GM10248 (cell line): ENCODE results near the gene WDR37.

Source experiments
- CTCF ChIA-PET: fragments of 300-600 bp; sonication (Branson Sonifier 250); formaldehyde crosslinking; extraction: SDS; loops from one replicate; lab custom pipeline; 2021; ENCODE audit warnings: antibody characterized with exemption; lab: Yijun Ruan, JAX
- POLR2A ChIA-PET: fragments of 350-650 bp; sonication (Branson Sonifier 250); formaldehyde crosslinking; extraction: SDS; loops from one replicate; lab custom pipeline; 2020; ENCODE audit warnings: antibody characterized with exemption; lab: Yijun Ruan, JAX
- DNase-seq: peaks from one replicate; pipeline ENCODE4 v3.0.0; 2012; ENCODE audit errors: extremely low spot score
- TF ChIP-seq, protein P1 (sequence below): IDR thresholded peaks from 2 replicates; pipeline ENCODE4 v1.5.1; 2012; ENCODE audit warnings: mild to moderate bottlenecking, low read depth; ENCODE audit errors: extremely low read depth, missing control alignments, control extremely low read depth

The WDR37 gene

DNA sequence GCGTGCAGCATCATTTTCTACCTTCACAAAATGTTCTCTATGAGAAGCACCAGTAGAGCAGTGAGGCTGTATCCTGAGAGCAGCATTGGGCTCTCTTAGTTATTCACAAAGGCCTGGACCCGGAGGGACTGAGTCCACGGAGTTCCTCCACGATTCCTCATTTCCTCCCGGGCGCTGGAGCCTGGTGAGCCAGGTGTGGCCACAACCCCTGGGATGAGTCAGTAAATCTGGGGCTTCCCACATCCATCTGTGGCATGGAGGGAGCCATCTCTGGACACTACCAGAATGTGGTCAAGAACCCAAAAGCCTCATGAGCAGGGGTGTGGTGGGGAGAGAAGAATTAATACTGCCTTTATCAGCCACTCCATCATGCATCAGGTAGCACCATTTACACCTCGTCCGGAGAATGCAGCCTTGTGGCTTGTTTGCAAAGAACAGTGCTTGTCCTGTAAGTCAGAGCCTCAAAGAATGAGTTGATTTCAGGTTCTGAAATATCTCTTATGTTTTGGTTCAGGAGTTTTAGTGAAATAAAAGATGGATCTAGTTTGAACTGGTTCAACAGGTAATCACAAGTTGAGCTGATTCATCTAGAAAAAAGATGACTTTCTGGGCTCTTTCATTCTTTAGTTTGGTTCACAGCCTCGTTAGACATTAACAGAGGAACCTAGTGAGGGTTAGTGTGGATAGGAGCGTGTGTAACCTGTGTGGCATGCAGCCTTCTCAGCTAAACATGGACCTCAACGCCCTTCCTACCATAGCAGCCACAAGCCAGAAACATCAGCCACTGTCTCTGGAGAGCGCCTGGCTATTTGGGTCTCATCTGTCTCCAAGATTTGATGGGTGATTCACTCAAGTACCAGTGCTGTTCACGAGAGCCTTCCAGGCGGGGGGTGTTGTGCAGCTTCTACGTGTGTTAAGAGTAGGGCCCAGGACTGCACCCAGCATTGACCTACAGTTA lies 95.2 kb downstream of the WDR37 start:
- POLR2A ChIA-PET, result no interaction called here
- TF ChIP-seq, protein P1, sequence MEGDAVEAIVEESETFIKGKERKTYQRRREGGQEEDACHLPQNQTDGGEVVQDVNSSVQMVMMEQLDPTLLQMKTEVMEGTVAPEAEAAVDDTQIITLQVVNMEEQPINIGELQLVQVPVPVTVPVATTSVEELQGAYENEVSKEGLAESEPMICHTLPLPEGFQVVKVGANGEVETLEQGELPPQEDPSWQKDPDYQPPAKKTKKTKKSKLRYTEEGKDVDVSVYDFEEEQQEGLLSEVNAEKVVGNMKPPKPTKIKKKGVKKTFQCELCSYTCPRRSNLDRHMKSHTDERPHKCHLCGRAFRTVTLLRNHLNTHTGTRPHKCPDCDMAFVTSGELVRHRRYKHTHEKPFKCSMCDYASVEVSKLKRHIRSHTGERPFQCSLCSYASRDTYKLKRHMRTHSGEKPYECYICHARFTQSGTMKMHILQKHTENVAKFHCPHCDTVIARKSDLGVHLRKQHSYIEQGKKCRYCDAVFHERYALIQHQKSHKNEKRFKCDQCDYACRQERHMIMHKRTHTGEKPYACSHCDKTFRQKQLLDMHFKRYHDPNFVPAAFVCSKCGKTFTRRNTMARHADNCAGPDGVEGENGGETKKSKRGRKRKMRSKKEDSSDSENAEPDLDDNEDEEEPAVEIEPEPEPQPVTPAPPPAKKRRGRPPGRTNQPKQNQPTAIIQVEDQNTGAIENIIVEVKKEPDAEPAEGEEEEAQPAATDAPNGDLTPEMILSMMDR, result no peak
- no peak for DNase-seq
- CTCF ChIA-PET, result interaction anchor here (1.0 kb wide), 1 partner anchor 18 kb away, joined by 3 read pairs; no protein-coding TSS in a partner anchor

DNA sequence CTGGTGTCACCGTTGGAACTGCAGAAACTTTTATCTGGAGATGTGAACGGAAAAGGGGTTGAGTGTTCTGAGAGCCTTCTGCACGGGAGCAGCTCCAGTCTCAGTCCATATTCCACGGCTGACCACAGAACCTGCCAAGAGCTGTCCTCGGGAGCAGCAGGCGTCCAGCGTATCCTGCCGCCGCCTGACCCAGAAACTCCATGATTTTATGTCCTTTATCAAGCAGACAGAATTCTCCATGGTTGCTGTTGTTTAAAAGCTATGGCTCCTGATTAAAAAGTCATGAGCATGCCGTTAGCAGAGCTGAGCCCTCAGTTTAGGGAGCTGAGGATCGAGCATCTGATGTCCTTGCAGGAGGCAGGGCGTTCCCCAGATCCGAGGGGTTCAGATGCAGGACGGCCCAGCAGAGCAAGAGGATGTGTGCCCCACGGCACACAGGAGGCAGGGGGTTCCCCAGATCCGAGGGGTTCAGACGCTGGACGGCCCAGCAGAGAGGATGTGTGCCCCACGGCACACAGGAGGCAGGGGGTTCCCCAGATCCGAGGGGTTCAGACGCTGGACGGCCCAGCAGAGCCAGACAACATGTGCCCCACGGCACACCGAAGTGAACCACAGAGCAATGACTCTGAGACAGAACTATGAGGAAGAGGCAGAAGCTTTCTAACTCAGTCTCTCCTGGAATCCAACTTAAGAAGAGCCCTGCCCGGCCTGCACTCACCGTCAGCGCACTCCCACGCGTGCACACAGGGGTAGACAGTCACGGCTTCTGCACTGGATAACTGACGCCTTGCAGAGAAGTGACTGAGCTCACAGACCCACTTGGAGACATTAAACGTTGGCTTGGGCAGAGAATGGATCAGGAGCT lies 96.4 kb downstream of the WDR37 start:
- DNase-seq, result no peak

DNA sequence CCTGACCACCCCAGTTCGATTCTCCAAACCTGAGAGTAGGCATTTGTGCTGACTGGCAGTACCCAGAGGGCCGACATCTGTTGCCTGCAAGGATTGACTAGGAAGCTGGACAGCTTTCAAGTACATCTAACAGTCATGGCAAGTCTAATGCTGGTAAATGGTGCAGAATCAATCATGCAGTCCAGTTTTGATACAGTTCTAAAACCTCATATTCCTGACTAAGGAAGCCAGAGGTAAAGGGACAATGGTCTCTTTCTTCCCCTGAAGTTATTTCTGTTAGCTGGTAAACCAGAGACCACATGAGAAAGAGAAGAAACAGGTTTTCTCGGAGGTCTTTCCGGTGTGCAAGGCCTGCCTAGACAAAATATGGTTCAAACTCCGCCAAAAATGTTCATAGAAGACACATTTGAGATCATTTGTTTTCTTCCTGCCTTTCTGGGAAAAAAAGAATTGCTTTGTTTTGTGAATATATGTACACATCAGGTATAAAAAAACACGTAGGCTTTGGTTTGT lies 97.1 kb downstream of the WDR37 start:
- no peak for DNase-seq
- POLR2A ChIA-PET, result no interaction called here
- TF ChIP-seq, protein P1, result no peak
- CTCF ChIA-PET, result no interaction called here

More for the DNA sequence above, 96.4 kb downstream of the WDR37 start:
- POLR2A ChIA-PET, result no interaction called here
- TF ChIP-seq, protein P1, result no peak
- CTCF ChIA-PET, result no interaction called here

DNA sequence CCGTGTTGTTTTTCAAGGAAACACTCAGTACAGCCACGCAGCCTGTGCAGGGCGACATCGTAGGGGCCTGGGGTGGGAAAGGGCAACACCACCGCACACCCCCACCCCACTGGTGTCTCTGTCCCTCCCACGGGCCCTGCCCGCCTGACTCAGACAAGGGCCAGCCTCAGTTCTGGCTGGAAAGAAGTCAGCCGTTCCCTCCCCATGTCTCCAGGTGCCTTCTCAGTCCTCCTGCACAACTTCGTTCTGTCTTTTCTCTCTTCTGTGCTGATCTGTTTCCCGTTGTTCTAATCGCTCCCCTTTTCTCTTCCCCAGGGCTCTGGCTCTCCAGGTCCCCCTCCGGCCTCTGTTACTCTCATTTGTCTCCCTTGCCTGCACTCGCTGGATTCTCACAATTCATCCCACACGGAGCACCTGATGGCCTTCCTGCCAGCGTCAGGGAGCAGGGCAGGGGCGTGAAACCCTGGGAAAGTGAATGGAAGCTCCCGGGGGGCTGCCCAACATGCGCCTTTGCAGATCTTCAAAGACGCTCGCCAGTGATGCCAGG lies 97.7 kb downstream of the WDR37 start:
- ChIA-PET CTCF (interaction anchor here (0.8 to 1.1 kb wide), 2 partner anchors 13 to 14 kb away, joined by 3 read pairs; no protein-coding TSS in a partner anchor), POLR2A (no interaction called here)
- TF ChIP-seq, protein P1, result no peak
- no peak for DNase-seq

DNA sequence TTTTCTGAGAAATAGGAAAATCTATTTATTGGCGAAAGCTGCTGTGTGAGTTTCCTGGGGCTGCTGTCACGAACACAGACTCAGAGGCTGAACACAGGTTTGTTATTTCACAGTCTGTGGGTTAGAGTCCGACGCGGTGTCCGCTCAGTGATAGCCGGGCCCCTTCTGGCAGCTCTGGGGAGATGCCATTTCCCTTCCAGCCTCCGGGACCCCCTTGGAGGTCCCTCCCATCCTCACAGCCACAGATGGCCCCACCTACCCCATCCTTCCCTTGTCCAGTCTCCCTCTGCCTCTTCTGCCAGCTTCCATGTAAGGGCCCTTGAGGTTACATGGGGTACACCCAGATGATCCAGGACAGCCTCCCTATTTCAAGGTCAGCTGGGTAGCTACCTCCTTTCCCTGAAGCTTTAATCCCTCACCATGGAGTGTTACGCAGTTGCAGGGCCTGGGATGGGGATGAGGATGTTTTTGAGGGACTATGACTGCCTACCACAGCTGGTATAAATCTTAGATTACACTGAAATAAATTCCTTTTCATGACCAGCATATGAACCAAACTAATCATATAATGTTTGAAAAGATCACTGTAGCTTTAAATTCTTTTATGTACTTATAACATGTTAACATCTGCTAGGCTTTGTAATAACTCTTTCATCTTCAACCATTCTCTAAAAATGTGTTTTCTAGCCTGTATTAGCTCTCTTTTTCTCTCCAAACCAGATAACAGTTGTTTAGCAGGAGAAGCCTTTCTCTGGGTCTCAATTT lies 98.5 kb downstream of the WDR37 start:
- DNase-seq, result no peak
- CTCF ChIA-PET, result interaction anchor here (0.8 to 1.1 kb wide), 2 partner anchors 13 to 14 kb away, joined by 3 read pairs; no protein-coding TSS in a partner anchor

More for the DNA sequence above, 98.5 kb downstream of the WDR37 start:
- POLR2A ChIA-PET, result no interaction called here
- TF ChIP-seq, protein P1, result no peak
